DND-41 (cell line): ENCODE measurements around the gene SRSF5.

Source experiments
- EZH2 ChIP-seq: IDR thresholded peaks from 3 replicates; pipeline ENCODE4 v1.6.1; 2012; ENCODE audit warnings: borderline replicate concordance, low read depth, mild to moderate bottlenecking, moderate library complexity, low read length, inconsistent platforms; ENCODE audit not compliant: severe bottlenecking
- TF ChIP-seq, protein P1 (sequence below): IDR thresholded peaks from 2 replicates; pipeline ENCODE4 v1.5.1; 2012; ENCODE audit warnings: borderline replicate concordance, low read length, moderate library complexity, mild to moderate bottlenecking; ENCODE audit not compliant: poor library complexity, severe bottlenecking; ENCODE audit errors: extremely low read depth

DNA sequence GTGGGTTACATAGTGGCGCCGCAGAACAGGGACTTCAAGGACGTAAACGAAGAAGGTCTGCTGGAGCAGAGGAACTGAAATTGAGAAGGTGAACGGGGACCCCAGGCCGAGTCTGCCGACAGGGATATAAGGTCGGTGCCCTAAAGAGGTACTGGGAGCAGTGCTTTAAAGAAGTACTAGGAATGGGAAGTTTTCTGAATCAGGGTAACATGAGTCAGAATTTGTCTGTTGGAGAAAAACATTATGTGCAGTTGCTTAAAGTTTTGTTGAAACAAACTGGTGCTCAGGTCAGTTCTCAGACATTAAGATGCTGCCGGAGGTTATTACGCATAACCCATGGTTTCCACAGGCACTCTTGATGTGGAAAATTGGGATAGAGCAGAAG, 44.9 kb downstream of the SRSF5 start:
- TF ChIP-seq EZH2: no peak
- TF ChIP-seq, protein P1, sequence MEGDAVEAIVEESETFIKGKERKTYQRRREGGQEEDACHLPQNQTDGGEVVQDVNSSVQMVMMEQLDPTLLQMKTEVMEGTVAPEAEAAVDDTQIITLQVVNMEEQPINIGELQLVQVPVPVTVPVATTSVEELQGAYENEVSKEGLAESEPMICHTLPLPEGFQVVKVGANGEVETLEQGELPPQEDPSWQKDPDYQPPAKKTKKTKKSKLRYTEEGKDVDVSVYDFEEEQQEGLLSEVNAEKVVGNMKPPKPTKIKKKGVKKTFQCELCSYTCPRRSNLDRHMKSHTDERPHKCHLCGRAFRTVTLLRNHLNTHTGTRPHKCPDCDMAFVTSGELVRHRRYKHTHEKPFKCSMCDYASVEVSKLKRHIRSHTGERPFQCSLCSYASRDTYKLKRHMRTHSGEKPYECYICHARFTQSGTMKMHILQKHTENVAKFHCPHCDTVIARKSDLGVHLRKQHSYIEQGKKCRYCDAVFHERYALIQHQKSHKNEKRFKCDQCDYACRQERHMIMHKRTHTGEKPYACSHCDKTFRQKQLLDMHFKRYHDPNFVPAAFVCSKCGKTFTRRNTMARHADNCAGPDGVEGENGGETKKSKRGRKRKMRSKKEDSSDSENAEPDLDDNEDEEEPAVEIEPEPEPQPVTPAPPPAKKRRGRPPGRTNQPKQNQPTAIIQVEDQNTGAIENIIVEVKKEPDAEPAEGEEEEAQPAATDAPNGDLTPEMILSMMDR: no peak
